Vagina (tissue), 2 donors: ENCODE data around the gene MAN2A2. TPM values are rescaled to one million over a fixed set of nuclear protein-coding genes. Genes with fewer than 3 reads are reported as not detected.

Experiments
- DNase-seq, 2 donors: peaks; one replicate each; pipeline ENCODE4 v3.0.0-alpha.2; 2017; ENCODE audit errors: extremely low spot score in 2 of 2
- H3K27ac ChIP-seq: fragments of 200-600 bp; sonication (generic); one replicate; pipeline ENCODE4 v1.5.1; 2019
- H3K27me3 ChIP-seq: fragments of 200-600 bp; sonication (generic); one replicate; pipeline ENCODE4 v1.5.1; 2019
- H3K36me3 ChIP-seq, 2 donors: fragments of 200-600 bp; sonication (generic); one replicate each; pipeline ENCODE4 v1.5.1; 2017 to 2019
- H3K4me1 ChIP-seq: fragments of 200-600 bp; sonication (generic); one replicate; pipeline ENCODE4 v1.5.1; 2019
- H3K4me3 ChIP-seq, 2 donors: fragments of 200-600 bp; sonication (generic); 1 replicate in 1 of 2; 2 replicates in 1 of 2; pipeline ENCODE4 v1.5.1; 2016 to 2019
- H3K9me3 ChIP-seq: fragments of 200-600 bp; sonication (generic); one replicate; pipeline ENCODE4 v1.5.1; 2019
- POLR2A ChIP-seq, 2 donors: fragments of 450-650 bp; IDR thresholded peaks; one replicate each; pipeline ENCODE4 v1.6.1; 2017; ENCODE audit warnings: antibody characterized with exemption in 2 of 2, mild to moderate bottlenecking in 2 of 2, moderate library complexity in 2 of 2
- POLR2AphosphoS5 ChIP-seq, 2 donors: sonication (generic); formaldehyde crosslinking; IDR thresholded peaks; one replicate each; pipeline ENCODE4 v1.9.0; 2017; ENCODE audit warnings: antibody characterized with exemption in 2 of 2, mild to moderate bottlenecking in 2 of 2, low read depth in 1 of 2; ENCODE audit not compliant: insufficient read depth in 1 of 2
- intact Hi-C: fragments of 100-400 bp; cut with DNase I; formaldehyde crosslinking; loops from one replicate; pipeline ENCODE4 v1.15.1; 2023
- total RNA-seq: library from RNA; depleted of rRNA; stranded (reverse); fragments of >200 nt; gene quantifications from one replicate; pipeline ENCODE4 v1.2.3, GENCODE V29; 2016
- TF ChIP-seq, protein P1 (sequence below), 3 experiments: fragments of 450-650 bp in 2 of 3; fragments of 200-600 bp in 1 of 3; sonication (generic) in 1 of 3; IDR thresholded peaks; one replicate each; pipeline ENCODE4 v1.5.1; 2017 to 2019; ENCODE audit warnings: antibody characterized with exemption in 3 of 3, mild to moderate bottlenecking in 2 of 3, moderate library complexity in 2 of 3

MAN2A2 gene
- total RNA-seq, result 46.7 TPM

- no peak for DNase-seq
Observed at GRCh38 chr15:90902840-90903732, at the start of gene MAN2A2. Gene MAN2A2 (plus strand): TSS chr15:90903302. CDS start chr15:90904208, 906 bp downstream.

DNA sequence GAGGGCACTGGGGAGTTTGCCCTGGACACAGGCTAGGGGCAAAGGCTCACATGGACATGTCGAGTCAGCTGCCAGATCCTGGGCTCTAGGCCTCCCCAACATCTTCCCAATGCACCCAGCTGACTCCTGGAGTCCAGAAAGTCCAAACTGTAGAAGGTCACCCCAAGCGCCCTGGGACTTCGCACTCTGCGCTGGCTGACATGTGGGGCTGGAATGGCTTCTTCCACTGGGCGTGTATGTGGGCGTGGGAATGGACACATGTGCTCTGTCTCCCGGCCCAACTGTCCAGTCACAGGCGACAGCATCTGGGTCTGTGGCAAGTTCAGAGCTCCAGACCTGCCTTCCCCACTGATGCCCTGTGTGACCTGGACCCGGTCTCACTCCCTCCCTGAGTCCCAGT, 48.0 kb upstream of the MAN2A2 start:
- H3K27me3 ChIP-seq, result no peaks in the 10 kb centered on the region
- H3K4me1 ChIP-seq, result no peaks in the 10 kb centered on the region
- TF ChIP-seq POLR2A (IDR thresholded peaks at IDR 0.05), result no peak
- H3K9me3 ChIP-seq, result no peaks in the 10 kb centered on the region
- DNase-seq, result no peak
- intact Hi-C loops, result no loop called here
- no peaks in the 10 kb centered on the region for H3K36me3 ChIP-seq
- no peak overlapping the region for H3K4me3 ChIP-seq
- no peak overlapping the region for H3K27ac ChIP-seq

More at GRCh38 chr15:90902840-90903732, at the start of gene MAN2A2:
- no peaks in the 10 kb centered on the region for H3K27me3 ChIP-seq
- H3K36me3 ChIP-seq, result peaks cover 0 to 33% of the 10 kb centered on the region in 2 donors
- TF ChIP-seq POLR2AphosphoS5 (IDR thresholded peaks at IDR 0.05; ENCODE audit: insufficient read depth in 1 of 2, low read depth in 1 of 2) (peak in 1 of 2 donors; percentile 42), POLR2A (IDR thresholded peaks at IDR 0.05) (no peak)
- H3K4me1 ChIP-seq, result peaks cover 18% of the 10 kb centered on the region
- no peaks in the 10 kb centered on the region for H3K9me3 ChIP-seq
- intact Hi-C loops, result no loop called here
- H3K27ac ChIP-seq, result peak within 1 kb of the TSS; percentile 85
- H3K4me3 ChIP-seq, result peak within 1 kb of the TSS; percentile 75 to 97

GRCh38 chr15:90857337-90857736, 45.8 kb upstream of the MAN2A2 start:
- Histone ChIP-seq H3K4me3 (no peak overlapping the region), H3K27ac (no peak overlapping the region), H3K36me3 (no peaks in the 10 kb centered on the region), H3K27me3 (no peaks in the 10 kb centered on the region), H3K4me1 (no peaks in the 10 kb centered on the region), H3K9me3 (no peaks in the 10 kb centered on the region)
- TF ChIP-seq, protein P1, sequence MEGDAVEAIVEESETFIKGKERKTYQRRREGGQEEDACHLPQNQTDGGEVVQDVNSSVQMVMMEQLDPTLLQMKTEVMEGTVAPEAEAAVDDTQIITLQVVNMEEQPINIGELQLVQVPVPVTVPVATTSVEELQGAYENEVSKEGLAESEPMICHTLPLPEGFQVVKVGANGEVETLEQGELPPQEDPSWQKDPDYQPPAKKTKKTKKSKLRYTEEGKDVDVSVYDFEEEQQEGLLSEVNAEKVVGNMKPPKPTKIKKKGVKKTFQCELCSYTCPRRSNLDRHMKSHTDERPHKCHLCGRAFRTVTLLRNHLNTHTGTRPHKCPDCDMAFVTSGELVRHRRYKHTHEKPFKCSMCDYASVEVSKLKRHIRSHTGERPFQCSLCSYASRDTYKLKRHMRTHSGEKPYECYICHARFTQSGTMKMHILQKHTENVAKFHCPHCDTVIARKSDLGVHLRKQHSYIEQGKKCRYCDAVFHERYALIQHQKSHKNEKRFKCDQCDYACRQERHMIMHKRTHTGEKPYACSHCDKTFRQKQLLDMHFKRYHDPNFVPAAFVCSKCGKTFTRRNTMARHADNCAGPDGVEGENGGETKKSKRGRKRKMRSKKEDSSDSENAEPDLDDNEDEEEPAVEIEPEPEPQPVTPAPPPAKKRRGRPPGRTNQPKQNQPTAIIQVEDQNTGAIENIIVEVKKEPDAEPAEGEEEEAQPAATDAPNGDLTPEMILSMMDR (IDR thresholded peaks at IDR 0.05), result no peak
- TF ChIP-seq POLR2A (IDR thresholded peaks at IDR 0.05) (no peak), POLR2AphosphoS5 (IDR thresholded peaks at IDR 0.05; ENCODE audit: insufficient read depth in 1 of 2, low read depth in 1 of 2) (no peak)
- intact Hi-C loops, result no loop called here
- DNase-seq, result no peak

- TF ChIP-seq, protein P1 (IDR thresholded peaks at IDR 0.05), result no peak
- TF ChIP-seq POLR2AphosphoS5 (IDR thresholded peaks at IDR 0.05; ENCODE audit: insufficient read depth in 1 of 2, low read depth in 1 of 2) (no peak), POLR2A (IDR thresholded peaks at IDR 0.05) (no peak)
- Histone ChIP-seq H3K36me3 (no peaks in the 10 kb centered on the region), H3K27me3 (no peaks in the 10 kb centered on the region), H3K27ac (no peak overlapping the region), H3K9me3 (no peaks in the 10 kb centered on the region), H3K4me3 (no peak overlapping the region), H3K4me1 (no peaks in the 10 kb centered on the region)
- DNase-seq, result no peak
- intact Hi-C loops, result no loop called here
Observed at GRCh38 chr15:90857883-90858443, 45.1 kb upstream of the MAN2A2 start.

DNA sequence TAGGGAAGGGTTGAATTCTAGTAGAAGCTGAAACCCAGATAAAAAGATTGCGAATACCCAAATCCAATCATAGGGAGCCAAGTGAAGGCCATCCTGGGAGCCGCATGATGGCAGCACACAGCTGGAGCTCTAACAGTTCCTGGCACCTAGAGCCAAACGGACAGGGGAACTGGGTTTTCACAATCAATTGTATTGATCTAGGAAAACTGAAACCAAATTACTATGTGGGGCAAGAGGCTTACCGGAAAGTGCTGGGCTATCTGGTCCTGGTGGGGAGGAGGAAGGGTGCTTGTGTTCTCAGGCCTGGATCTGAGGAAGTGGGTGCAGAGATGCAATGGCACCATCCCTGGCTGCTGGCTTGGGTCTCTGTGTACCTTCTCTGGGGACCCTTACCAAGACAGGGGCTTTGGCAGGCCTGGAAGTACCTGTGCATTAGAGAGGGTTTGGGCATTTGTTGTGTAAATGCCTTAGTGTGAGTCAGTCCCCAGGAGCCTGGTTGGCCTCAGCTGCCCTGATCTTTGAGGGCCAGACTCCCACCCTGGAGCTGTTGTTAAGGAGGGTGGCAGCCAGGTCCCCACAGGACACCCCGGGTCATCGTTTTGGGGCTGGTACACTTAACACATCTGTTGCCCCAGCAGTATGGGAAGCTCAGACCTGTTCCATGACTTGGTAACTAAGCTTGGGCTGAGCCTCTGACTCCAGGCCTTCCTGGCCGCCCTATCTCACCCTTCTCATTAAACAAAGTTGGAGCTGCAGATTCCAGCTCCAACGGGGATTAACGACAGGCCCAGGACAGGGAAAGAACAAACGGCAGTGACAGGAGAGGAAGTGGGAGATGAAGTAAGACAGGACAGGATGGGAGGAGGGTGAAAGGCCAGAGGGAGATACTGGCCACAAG, 43.6 kb upstream of the MAN2A2 start:
- no peak overlapping the region for H3K27ac ChIP-seq
- TF ChIP-seq POLR2A (IDR thresholded peaks at IDR 0.05), result no peak
- no peak for TF ChIP-seq POLR2AphosphoS5 (IDR thresholded peaks at IDR 0.05; ENCODE audit: insufficient read depth in 1 of 2, low read depth in 1 of 2)
- TF ChIP-seq, protein P1 (IDR thresholded peaks at IDR 0.05), result no peak
- H3K9me3 ChIP-seq, result no peaks in the 10 kb centered on the region
- no peak overlapping the region for H3K4me3 ChIP-seq
- no peaks in the 10 kb centered on the region for H3K4me1 ChIP-seq
- no peaks in the 10 kb centered on the region for H3K36me3 ChIP-seq
- DNase-seq, result no peak
- H3K27me3 ChIP-seq, result no peaks in the 10 kb centered on the region
- intact Hi-C loops, result no loop called here
